ENCODE measurements around the gene EIF4H.
"Not testable (repeated sequence)": the region's sequence is repeated elsewhere in the genome, so short reads cannot be mapped to it uniquely, and the experiment has no call there.

EIF4H gene

GRCh38 chr7:74176555-74176954 is 2.4 kb downstream of the EIF4H start:
- no peak for DNase-seq

DNA sequence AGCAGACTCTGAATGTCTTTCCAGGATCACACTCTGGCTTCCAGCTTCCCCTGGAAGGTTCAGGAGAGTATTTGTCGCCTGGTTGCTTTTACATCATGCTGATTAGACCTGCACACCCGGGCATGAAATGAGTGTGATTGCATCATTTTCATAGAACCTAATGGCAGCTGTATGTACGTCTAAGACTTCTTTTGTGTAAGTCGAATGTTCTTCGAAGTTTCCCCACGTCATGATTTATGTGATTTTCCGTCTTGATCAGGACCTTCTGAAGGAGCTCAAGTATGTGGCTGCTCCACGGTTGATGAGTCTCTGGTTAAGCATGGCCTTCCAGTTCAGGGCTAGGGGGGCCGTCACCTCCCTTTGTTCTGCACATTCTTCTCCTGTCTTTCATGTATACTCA is 4.5 kb downstream of the EIF4H start:
- peak; percentile 41 for DNase-seq

DNA sequence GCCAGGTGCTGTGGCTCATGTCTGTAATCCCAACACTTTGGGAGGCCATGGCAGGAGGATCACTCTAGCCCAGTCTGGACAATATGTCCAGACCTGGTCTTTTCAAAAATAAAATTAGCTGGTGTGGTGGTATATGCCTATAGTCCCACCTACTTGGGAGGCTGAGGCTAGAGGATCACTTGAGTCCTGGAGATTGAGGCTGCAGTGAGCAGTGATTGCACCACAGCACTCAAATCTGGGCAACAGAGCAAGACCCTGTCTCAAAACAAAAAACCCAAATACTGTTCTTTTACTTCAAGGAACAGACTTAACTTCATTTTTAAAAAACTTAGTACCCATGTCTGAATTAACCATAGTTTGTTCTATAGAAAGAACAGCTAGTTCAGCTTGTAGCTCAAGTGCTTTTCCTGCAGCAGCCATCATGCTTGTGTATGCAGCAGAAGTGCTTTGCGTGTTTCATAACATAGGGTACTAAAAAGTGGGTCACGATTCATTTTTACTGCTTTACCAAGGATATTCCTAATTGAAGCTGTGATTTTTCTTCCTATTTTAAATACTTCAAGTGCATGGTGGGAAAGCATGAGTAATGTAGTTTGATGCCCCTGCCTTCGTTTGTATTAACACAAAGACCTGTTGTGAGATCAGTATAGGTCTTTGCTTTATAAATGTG is 5.9 kb downstream of the EIF4H start:
- no peak for DNase-seq

DNA sequence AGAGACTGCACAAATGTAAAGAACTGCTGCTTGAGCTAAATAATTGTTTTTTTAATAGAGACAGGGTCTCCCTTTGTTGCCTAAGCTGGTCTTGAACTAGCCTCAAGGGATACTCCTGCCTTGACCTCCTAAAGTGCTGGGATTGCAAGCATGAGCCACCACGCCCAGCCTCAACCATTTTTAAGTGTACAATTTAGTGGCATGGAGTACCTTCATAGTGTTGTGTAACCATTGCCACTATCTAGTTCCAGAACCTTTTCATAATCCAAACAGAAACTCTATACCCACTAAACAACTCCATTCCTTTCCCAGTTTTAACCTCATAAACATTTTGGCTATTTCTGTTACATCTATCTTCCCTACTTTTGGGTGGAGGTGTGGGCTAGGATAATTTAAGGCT is 6.7 kb downstream of the EIF4H start:
- DNase-seq: no peak

DNA sequence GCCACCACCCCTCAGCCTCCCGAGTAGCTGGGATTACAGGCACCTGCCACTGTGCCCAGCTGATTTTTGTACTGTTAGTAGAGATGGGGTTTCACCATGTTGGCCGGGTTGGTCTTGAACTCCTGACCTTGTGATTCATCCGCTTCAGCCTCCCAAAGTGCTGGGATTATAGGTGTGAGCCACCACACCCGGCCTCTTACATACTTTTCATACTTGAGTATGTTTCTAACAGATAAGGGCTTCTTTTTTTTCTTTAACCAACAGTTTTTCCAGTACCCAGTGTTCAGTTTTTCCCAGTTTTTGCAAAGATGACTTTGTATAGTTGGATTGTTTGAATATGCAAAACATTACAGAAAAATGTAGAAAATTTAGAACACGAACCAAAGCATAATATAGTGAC is 7.7 kb downstream of the EIF4H start:
- no peak for DNase-seq

DNA sequence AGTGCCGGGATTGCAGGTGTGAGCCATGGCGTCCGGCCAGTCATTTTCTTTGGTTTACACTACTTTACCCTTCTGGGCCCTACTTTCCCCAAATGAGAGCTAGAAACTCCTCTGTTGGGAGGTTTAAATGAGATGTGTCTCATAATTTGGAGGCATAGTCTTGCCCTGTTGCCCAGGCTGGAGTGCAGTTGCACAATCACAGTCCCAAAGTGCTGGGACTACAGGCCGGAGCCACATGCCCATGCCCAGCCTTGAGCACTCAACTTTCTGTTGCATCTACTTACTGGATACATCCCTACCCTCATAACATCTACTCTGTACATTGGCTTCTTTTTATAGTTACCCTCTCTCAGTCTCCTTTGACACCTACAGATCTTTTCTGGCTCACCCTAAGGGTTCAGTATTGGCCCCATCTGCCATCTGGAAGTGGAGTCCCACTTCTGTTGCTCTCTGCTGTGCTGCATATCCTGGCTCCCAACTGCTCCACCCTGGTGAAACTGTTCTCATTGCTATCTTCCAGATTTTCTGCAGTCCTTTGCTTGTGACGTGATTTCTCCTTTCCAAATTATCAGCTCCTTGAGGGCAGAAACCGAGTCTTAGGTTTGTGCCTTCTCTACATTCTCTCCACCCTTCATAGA is 8.4 kb downstream of the EIF4H start:
- DNase-seq: no peak

DNA sequence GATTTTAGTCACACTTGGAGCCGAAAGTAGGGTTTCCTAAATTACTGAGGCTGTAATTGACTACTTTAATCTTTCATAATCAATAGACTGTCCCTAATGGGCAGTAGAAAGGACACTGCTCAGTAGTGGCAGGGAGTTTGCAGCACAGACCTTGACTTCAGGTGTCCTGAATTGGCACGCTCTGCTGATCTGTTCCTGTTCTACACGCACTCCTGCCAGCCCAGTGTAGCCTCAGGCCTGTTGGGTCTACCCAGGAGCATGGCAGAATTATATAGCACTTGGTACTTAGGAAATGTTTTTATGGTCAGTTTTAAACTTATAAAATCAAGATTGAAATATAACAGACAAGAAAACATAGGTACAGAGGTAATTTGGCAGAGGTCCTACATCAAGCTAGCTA is 9.0 kb downstream of the EIF4H start:
- DNase-seq: no peak

DNA sequence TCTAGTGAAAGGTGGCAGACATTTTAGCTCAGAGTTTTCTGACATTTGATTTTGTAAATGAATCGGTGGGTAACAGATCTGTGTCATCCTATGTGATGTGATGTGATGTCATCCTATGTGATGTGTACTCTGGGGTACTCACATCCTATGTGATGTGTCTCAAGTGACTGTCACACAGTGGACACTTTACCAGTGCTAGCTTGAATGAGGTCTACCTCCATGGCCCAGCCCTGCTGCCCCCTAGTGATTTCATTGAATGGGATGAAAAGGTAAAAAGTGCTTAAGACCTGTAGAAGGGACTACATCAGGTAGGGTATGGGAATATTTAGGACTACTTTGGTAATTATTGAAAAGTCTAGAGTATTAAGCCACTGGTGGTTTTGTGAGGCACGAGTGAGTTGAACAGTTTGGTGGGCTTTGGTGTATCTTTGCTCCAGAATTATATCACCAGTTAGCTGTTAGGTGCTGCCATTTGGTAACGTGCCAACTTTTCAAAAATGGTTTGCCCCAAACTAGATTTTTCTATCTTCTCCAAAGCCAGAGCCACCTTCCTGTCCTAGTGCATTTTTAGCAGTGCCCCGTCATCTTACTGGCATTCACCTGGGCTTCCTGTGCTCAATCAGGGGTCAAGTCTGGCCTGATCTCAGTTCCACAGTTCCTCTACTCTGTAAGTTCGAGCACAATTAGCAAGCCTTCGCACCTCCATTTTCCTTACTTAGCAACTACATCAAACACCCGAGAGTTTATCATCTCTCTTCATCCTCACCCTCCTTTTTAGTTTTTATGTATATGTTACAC is 9.7 kb downstream of the EIF4H start:
- peak; percentile 42 for DNase-seq

GRCh38 chr7:74185016-74185415 is 10.9 kb downstream of the EIF4H start:
- DNase-seq: no peak

- no peak for DNase-seq
Measured at GRCh38 chr7:74185636-74186035, 11.5 kb downstream of the EIF4H start.

DNA sequence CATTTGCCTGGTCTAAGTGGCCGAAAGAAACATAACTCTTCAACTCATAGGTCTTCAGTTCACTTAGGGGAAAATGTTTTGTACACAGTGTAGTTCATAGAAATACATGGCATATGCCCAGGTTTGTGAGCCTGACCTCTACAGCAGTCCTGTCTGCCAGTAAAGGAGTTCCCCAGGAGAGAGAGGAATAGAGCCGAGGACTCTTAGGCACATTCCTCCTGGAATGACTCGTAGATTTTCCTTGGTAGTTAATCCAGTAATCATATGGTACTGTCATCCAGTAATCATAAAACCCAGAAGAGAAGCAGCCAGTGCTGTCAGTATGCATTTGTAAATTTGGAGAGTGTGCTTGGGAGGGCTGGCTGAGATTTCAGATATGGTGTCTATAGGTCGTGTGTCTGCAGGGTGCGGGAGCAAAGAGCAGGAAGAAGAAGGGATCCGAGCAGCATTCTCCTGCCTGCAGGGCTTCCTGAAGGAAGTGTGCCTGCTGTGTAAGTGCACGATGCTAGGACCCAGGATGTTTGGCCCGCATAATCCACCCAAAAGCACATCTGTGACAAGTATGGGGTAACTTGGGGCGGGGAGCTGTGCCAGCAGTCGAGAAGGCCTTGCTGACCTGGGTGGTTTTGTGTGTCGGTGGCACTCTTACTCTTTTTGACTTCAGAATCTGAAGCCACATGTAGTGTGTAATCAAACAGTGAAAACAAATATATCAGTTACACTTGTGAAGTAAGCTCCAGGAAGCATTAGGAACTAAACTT is 13.9 kb downstream of the EIF4H start:
- DNase-seq: no peak

GRCh38 chr7:74190259-74190658 is 16.1 kb downstream of the EIF4H start:
- DNase-seq: no peak

- no peak for DNase-seq
Measured at GRCh38 chr7:74191231-74191630, 17.1 kb downstream of the EIF4H start.

DNA sequence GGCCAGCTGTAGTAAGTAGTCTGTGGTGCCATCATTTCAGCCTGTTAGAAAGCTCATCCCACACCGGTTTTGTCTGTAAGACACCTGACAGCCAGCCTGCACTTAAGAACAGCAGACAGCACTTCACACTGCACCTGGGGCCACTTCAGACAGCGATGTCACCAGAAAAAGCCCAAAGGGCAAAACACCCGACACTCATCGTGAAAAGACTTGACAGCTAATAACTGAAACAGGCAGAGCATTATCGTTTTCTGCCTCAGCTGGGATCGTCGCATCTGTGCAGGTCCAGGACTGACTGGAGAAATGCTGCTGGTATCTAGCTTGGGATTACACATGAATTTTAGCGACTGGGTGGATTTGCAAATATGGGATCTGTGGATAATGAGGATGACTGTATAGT is 18.9 kb downstream of the EIF4H start:
- no peak for DNase-seq

DNA sequence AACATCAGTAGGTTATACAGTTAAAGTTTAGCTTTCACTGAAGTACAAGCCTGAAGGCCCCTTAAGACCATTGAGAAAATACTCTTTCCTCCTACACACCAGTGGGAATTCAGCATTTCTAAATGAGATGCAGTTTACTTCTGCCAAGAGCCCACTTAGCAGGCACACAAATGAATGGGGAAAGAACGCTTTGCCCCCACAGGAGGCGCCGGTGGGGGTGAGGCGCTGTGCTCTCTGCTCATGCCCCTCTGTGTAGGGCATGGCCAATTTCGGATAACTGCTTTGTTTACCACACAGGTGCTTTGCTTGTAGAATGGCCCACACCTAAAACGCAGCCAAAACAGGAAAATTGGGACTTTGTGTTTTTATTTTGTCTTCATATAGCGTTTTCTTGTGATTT is 19.8 kb downstream of the EIF4H start:
- DNase-seq: no peak

- DNase-seq: no peak
Measured at GRCh38 chr7:74194686-74195085, 20.5 kb downstream of the EIF4H start.

DNA sequence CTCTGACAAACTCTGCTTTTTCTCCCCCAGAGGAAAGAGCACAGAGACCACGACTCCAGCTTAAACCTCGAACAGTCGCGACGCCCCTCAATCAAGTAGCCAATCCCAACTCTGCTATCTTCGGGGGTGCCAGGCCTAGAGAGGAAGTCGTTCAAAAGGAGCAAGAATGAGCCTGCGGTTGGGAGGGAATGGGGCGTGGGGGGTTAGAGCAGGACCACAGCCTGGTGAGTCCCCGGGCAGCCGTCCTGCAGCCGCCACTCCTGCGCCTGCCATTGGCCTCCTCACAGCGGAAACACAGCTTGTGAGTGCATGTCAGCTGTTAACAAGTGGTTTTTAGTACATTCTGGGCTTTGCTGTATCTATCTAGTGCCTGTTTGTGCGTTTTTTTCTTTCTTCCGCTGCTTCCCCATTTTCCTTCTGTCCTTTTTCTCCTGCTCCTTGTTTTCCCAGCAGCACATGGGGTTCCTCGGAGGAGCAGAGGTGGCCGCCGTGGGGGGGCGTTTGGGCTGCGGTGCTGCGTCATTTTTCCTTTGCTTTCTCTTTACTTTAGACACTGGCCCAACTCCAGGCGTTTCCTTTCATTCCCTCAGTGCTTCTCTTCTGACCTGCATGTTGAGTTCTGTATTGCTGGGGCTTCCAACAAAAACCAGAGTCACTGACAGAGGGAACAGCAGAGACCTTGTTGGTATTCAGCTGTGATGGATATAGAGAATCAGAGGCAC is 21.1 kb downstream of the EIF4H start:
- DNase-seq: peak; percentile 66

- DNase-seq: not testable (repeated sequence)
Measured at GRCh38 chr7:74195968-74196654, 22.0 kb downstream of the EIF4H start.

- DNase-seq: no peak
Measured at GRCh38 chr7:74197449-74198124, 23.4 kb downstream of the EIF4H start.

GRCh38 chr7:74199551-74200355 is 25.6 kb downstream of the EIF4H start:
- DNase-seq: no peak
